NCI-H1436 (cell line): Measurements from ENCODE around the gene QSOX1.
A peak's percentile ranks its signal among the peaks of the same experiment; 100 is the strongest.

Experiments
- DNase-seq: peaks from one replicate; lab custom pipeline; 2025; lab: John Stamatoyannopoulos, UW

QSOX1 gene

DNA sequence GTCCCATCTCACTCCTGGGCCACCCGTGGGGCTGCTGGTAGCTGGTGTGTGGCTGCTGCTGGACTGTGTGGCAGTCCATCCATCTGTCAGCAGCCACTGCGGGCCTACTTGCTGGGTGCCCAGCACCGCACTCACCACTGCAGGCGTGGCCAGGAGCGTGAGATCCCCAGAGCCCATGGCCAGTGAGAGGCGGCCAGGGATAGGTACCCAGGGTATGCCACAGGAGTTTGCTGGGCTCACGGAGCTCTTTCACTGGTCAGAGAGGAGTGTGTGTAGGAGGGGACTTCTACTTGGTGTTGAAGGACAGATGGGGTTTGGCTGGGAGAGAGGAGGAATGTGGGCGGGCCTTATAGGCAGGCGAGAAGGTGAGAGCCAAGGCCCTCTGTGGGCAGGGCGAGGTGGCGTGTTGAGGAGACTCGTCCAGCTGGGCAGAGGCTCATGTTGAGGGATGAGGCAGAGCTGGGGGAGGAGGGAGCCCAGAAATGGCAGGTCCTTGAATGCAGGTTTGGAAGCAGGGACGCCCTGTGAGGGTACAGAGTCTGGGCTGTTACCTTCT, 15.0 kb downstream of the QSOX1 start:
- DNase-seq, result no peak

DNA sequence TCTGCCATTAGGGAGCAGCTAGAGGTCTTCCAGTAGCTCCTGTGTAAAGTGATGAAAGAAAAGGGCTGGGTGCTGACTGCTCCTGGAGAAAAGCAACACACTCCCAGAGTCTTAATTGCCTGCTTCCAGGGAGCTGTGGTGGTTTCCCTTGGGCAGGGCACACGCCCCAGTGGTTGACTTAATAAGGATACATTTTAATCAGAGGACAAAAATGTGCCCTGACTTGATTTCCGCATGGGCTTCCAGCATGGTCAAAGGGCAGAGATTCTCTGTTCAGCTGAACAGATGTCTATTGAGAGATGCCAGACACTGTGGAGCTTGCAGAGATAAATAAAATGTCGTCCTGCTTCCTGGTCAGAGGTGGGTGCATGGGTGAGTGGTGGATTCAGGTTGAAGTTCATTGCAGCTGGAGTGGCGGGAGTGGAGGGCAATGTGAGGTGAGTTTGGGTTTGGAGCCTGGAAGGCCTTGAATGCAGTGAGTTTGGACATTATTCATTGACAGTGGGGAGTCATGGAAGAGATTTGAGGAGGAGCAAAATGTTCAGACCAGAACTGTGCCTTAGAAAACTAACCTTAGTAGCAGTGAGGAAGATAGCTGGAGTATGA, 16.0 kb downstream of the QSOX1 start:
- DNase-seq, result no peak

DNA sequence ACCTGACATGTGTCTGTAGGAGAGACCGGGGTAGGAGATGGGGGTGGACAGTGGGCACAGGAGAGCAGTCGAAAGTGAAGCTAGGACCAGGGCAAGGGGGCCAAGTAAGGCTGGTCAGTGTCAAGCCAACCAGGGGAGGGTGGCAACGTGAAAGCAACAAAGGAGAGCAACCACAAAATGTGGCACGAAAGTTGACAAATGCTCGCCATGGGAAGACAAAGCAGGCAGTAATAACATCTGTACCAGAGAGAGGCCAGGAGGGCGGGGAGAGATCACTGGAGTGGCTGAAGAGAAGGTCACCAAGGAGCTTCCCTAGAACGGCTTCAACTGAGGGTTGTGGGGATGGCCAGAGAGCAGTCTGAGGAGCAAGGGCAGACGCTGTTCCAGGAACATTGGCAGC, 17.0 kb downstream of the QSOX1 start:
- DNase-seq, result no peak

DNA sequence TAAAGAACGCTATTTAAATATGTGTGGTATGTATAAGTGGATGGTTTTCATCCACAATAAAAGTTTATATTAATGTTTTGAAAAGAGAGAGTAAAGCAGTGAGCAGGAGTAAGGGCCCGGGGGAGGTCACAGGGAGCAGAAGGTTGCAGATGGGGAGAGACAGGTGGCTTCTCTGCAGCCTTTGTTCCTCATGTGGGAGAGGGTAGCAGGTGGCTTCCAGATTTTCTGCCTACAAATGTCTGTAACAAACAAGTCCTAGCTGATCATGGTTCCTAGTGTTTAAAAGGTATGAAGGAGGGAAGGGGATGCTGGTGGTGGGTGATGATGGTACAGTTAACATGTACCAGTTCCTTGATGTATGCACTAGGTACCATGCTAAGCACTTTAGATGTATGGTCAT, 18.8 kb downstream of the QSOX1 start:
- DNase-seq, result no peak

DNA sequence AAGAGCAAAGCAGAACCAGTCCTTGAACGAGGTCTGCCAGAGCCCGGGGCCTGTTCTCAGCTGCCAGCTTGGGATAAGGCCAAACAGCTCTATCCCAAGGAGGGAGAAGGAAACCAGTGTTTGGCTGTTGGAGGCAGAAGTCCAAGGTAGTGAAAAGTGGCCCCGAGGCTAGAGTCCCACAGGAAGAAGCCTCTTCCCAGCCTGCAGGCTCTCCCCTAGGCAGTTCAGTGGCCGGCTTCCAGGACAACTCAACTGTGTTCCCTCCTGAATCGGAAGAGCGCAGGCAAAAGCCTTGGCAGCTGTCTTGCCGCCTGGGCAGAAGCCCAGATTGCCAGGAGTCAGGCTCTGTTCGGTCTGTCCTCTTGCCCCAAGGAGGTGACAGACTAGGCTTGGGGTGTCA, 19.3 kb downstream of the QSOX1 start:
- no peak for DNase-seq

DNA sequence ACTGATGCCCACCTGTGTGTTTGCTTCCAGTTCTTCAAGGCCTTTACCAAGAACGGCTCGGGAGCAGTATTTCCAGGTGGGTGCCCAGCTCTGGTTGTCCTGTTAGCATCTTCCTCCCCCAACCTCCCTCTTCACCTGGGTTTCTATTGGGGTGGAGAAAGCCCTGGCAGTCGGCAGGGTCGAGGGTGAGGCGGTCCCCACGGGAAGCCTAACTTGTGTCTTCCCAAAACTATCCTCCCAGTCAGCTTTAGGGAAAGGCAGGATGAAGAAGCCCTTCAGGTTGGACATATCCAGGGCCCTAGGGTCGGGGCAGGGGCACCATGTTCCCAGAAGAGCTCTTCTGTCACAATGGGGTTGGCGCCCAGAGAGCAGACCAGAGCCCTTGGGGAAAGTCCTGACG, 20.6 kb downstream of the QSOX1 start:
- DNase-seq, result no peak

DNA sequence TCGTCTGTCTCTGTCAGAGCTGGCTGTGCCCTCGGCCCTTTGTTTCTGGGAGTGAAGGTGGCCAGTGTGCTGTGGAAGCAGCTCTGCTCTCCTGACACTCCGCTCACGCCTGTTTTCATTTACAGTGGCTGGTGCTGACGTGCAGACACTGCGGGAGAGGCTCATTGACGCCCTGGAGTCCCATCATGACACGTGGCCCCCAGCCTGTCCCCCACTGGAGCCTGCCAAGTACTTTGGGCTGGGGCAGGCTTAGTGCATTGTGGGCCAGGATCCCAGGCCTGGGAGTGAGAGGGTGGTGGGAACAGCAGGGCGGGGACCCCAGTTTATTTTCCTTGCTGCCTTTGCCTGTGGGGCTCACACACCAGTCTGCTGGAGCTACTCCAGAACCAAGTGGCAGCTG, 21.1 kb downstream of the QSOX1 start:
- no peak for DNase-seq

DNA sequence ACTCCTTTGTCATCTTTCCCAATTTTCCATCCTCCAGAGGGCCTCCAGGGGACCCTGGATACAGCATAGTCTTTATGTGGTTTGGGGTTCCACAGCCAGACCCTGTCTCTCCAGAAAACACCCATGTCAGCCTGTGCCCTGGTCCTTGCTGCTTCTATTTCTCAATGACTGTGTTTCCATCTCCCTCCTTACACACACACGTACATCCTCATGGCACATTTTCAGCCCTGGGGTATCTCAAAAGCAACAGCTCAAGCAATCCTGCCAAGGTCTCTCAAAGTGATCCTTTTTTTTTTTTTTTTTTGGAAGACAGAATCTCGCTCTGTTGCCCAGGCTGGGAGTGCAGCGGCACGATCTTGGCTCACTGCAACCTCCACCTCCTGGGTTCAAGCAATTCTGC, 22.3 kb downstream of the QSOX1 start:
- DNase-seq, result no peak

DNA sequence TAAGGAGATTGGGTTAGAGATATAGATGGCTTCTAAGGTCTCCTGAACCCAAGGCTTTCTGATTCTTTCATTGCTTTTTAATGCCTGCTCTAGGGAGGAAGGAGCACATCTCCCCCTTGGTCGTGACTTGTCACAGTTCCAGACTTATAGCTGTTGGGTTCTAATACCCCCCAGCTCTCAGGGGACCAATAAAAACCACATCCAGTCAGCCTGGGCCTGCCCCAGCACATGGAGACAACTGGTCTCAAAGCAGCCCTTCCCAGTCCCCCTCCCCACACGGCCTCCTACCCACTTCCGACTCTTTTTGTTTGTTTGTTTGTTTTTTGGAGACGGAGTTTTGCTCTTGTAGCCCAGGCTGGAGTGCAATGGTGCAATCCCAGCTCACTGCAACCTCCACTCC, 23.3 kb downstream of the QSOX1 start:
- DNase-seq, result no peak

DNA sequence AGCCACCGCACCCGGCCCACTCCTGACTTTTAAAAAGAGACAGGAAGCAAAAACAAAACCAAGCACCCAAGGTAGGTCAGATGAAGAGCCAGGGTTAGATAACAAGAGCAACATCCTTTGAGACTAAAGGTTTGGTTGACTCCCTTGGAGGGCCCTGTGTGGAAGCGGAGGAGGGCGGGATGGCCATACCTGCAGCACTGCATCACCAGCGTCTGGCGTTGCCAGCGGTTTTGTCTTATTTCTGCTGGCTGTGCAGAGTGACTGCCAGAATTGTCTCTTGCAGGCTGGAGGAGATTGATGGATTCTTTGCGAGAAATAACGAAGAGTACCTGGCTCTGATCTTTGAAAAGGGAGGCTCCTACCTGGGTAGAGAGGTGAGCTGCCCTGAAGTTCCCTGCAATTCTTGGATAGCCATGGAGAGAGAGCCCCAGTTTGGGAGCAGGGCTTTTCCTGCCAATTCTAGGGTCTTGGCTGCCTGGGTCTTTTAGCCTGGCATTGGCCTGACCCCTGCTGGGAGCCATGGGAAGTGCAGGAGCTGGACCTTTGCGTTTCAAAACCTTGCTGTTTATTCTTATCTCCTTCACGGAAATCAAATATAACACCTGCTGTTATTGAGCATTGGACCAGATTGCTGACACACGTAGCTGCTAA, 24.0 kb downstream of the QSOX1 start:
- DNase-seq, result peak; percentile 29

DNA sequence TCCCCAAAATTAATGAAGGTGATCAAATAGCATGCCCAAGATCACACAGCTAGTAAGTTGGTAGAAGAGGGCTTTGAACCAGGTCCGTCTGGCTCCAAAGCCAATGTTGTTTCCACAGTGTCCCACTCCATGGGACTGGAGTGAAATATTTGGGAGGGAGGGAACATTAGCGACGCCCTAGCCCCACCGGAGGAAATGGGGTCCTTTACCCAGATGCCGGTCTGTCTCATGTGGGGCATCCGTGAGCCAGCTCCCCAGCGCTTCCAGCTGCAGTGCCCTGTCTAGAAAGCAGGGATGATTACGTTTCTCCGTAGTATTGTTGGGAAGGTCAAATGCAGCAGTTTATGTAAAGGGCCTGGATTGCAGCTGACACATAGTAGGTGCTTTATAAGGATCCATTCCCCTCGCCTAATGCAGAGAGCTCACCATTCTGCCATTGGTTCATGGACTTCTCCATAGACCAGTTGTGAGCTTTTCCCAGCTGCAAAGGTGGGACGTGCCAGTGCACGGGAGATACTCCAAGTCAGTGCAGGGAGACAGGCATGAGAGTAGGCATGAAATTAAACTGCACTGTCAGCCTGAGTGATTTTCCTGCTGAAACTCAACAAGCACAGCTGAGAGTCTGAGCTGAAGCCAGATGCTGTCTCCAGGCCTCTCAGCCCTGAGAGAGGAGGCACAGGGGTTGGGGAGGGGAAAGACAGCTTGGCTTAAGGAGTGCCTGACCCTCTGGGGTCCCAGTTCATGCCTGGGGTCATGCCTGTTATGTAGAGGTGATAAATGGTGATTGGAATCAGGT, 24.7 kb downstream of the QSOX1 start:
- DNase-seq, result no peak

DNA sequence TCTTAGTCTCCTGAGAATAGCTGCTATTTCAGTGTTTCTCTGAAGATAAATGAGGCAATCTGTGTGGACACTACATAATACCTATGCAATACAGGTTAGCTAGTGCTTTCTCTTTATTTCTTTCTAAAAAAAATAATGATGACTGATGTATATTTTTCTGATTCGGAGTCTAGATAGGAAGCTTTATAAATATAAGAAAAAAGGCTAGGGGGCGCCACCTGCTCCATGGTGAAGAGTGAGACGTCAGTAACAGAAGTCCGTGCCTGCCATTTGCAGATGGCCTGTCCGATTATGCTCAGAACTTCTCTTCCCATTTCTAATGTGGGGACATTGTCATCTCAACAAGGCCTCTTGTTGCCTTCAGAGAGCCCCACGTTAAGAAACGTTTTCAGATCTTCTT, 26.4 kb downstream of the QSOX1 start:
- no peak for DNase-seq

DNA sequence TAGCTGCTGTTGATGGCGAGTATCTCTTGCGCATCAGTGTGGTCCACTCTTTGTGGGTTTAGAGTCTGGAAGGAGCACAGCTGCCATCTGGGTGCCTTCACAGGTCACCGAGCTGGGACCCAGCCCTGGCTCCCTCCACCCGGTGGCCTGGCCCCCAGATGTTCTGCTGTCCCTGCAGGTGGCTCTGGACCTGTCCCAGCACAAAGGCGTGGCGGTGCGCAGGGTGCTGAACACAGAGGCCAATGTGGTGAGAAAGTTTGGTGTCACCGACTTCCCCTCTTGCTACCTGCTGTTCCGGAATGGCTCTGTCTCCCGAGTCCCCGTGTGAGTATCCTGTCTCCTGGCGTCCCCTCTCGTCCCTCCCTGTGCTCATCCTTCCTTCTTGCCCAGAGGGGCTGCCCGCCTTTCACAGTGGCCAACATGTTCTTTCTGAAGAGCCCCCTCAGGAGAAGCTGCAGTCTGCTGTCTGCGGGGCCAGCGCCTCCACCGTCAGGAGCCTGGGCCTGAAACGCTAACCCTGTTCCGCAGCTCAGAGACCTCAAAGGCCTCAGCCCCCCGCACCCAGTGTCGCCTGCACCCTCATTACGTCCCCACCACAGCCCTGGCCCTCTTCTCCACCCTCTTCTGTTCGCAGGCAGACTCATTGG, 27.4 kb downstream of the QSOX1 start:
- DNase-seq, result no peak

DNA sequence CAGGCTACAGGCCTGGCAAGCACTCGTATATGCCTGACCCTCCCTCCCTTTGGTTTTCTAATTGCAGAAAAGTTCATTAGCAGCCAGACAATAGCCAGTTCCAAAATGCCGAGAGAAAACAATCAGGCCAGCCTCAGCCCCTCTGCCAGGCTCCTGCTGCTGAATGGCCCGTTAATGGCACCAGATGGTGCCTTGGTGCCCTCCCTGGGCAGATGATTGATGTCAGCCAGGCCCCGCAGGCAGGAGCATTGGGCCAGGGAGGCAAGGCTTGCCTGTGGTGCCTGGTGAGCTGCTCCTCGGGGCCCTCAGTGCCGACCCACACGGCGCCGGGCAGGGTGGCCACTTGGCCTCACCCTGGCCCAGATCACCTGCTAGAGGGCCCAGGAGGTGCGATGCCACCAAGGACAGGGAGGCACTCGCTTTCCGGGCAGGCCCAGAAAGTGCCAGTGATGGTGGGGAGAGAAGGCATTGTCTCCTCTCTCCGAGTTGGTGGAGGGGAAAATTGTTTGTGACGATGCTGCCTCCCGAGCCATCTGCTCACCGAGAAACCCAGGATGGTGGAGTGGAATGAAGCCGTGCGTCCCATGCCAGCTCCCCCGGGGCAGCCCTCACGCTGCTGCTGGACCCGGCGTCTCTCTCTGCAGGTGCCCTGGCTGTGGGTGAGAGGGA, 28.1 kb downstream of the QSOX1 start:
- no peak for DNase-seq

DNA sequence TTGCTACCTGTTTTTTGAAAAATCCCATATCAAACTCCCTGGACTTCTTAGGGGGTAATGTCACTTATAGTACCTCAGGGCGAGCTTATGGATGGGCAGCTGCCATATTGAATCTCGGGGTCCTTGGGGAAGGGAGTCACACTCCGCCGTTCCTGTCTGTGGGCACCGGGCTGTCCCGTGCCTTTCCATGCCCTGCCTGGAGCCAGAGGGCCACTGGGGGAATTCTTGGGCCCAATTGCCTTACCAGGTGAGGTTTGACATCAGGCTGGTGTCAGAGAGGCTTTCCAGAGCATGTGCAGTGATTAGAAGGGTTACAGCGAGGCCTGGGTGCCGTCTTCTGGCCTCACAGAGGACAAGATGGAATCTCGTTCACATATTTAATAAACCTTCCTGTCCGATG, 28.8 kb downstream of the QSOX1 start:
- no peak for DNase-seq

DNA sequence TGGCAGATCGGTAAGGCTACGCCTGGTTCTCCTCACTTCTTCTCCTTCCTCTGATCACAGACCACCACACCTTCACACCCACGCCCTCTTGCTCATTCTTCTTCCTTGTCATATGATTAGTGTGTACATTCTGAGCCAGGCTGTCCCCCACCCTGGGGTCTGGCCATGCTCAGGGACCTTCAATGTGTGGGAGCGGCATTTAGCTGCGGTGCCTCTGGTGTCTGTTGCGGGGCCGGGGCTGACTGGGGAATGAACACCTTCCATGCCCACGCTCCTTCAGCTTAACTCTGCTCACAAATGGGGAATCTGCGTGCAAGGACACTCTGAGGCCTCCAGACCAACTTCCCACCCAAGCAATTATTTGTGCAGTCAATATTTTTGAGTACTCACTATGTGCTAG, 29.4 kb downstream of the QSOX1 start:
- DNase-seq, result no peak

DNA sequence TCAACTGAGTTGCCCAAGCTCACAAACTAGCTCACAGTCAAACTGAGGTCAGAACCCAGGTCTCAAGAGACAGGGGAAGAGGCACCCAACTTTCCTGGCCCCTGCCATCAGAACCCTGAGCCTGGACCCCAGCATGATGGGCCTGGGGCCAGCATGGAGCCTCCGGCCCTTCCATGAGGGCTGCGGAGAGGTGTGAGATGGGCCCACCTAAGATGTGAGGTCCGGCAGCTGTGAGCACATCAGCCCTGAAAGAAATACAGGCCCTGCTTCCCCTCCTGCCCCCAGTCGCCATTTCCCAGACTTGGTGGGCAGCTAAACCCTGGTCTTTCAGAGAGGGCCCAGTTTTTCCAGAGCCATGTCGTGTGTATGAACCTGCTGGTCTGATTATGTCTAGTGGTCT, 30.6 kb downstream of the QSOX1 start:
- no peak for DNase-seq

DNA sequence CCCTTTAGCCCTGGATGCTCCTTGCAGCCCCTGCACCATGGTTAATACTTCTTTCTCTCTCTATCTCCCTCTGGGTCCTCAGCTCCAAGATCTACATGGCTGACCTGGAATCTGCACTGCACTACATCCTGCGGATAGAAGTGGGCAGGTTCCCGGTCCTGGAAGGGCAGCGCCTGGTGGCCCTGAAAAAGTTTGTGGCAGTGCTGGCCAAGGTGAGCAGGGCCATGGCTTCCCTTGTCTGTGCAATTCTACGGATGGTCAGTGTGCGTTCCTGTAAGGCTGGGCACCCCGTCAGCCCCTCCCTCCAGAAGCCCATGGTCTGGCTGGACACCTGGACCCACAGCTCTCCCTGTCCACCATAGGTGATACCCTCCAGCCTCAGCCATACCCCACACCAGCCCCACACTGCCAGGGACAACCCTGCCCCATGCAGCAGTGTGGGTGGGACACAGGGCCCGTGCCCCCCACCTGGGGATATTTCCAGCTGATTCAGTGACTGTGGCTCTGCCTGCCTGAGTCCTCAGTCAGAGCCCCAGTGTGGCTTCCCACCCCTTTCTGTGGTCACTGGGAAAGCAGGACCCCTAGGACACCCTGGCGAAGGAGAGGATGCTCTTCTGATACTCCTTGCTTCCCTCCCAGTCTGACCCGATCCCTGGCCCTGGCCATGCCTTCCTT, 31.4 kb downstream of the QSOX1 start:
- DNase-seq, result no peak

DNA sequence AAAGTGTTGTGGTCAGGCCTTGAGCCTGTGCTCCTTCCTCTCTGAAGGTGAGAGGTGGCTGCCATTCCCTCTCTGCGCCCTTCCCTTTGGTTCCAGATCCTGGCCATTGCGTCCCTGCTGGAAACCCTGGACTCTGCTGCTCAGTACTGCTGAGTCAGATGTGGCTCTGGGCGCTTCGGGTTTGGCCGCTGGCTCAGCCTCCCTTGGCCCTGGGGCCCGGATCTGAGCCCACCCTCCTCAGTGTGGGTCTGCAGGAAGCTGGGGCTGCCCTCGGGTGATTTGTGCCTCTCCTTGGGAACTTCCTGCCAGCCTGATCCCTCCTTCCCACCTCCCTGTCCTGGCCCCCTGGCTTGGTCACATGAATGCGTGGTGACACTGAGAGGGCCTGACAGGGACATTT, 32.2 kb downstream of the QSOX1 start:
- no peak for DNase-seq

DNA sequence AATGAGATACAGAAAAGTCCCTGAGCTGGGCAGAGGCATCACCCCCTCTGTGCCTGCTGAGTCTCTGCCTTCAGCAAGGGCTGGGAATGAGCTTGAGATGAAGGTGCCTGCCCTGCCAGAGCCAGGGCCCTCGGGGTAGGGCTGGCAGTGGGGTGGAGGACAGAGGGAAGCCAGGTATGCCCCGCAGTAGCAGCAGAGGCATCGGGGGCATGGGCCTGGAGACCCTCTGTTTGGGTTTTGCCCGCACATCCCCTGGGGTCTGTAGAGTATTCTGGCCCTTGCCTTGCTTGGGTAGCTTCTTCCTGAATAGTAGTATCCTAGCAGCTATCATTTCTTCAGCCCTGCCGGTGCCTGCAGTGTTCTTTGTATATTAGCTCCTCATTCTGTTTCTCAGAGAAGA, 33.0 kb downstream of the QSOX1 start:
- DNase-seq, result no peak

DNA sequence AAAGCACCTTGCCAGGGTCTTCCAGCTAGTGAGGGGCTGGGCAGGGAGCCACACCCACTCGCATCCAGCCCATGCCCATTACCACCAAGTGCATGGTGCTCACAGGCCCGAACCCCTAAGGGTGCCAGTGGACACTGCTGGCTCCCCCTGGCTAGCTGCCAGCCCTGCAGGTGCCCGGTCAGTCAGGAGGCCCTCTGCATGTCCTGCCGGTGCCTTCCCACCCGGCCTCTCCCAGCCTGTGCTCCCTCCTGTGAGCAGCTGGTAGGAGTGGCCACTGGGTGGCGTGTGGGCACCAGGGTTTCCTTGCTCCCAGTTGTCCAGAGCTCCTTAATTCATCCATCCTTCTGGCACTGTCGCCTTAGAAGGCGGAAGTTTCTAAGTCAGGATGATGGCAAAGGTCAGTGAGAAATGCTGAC, 33.4 kb downstream of the QSOX1 start:
- peak; percentile 43 for DNase-seq
